Measurements from ENCODE around the gene SKP1.

DNA sequence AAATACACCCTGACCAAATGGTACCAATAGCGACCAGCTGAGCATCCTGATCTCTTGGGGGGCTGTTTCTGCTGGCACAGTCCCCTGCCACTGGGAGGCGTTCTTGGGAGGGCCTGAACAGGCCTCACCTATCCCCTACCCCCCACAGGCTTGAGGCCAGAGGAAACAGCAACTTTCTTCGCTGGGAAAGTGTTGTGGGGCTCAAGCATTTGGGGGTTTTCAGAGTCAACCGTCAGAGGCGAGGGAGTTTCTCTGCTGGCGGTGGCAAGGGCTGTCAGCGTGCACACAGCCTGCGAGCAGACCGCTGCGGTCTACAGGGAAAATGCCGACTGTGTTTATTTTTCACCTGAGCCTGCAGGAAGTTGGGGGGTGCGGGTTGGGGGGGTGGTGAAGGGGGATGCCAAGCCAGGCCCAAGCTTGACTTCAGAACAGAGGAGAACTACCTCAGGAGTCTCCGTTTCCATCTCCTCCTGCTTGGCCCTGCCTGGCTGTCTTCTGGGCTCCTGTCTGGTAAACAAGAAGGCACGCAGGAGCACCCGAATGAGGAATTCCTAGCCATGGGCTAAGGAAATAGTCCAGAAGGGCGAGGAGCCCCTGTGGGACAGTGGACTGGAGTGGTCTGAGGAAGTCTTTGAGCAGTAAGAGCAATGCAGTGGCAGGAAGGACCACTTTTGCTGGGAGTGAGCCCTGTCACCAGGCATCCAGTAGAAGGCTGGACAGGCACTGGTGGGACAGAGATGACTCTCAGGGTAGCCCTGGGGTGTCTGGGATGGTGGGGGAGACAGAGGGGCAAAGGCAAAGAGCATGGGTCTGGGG, 44.2 kb downstream of the SKP1 start:
- TF ChIP-seq CTCF (IDR thresholded peaks at IDR 0.05) (no peak), ZFX (IDR thresholded peaks at IDR 0.05; ENCODE audit: borderline replicate concordance) (no peak)
